ENCODE data around the gene MRPS11. TPM values are rescaled to one million over a fixed set of nuclear protein-coding genes. Genes with fewer than 3 reads are reported as not detected.

The MRPS11 gene
- total and polyA plus RNA-seq, 2 of the 4 experiments (the other 2 are of a cell fraction), result 66.1 to 87.8 TPM

GRCh38 chr15:88506628-88507027 lies 39.1 kb downstream of the MRPS11 start:
- intact Hi-C loops (cut with micrococcal nuclease) (no loop called here), in situ Hi-C loops (cut with MboI; ENCODE audit: low sequenced_read_pairs) (no loop called here), dilution Hi-C loops (cut with HindIII; ENCODE audit: low sequenced_read_pairs, unreplicated experiment) (no loop called here)
- Histone ChIP-seq H3K27ac (ENCODE audit: insufficient read depth, low read length) (no peak overlapping the region), H3K4me1 (ENCODE audit: control insufficient read depth, insufficient read depth, low read length) (no peaks in the 10 kb centered on the region), H3K27me3 (ENCODE audit: control insufficient read depth, insufficient read depth, low read length) (no peaks in the 10 kb centered on the region), H3K4me3 (ENCODE audit: insufficient read depth, low read depth, low read length) (no peak overlapping the region), H2AK5ac (ENCODE audit: low read depth, low read length) (no peak overlapping the region), H2AK9ac (replicated peaks; ENCODE audit: low read depth, low read length, poor library complexity) (no peak overlapping the region), H3K18ac (ENCODE audit: low read depth, low read length) (no peak overlapping the region), H3K4ac (ENCODE audit: low read depth, low read length) (no peak overlapping the region), H3K56ac (ENCODE audit: extremely low read depth, insufficient read depth, low read length) (no peak overlapping the region), H3K9me1 (ENCODE audit: insufficient read depth, low read length) (no peaks in the 10 kb centered on the region; the same call in 1 of the 2 replicates), H3K79me1 (ENCODE audit: low read depth in 1 of 2, low read length in 2 of 2) (peaks cover 0 to 4% of the 10 kb centered on the region in 2 experiments; a peak in 1 of 4 replicates), H2BK20ac (ENCODE audit: low read depth, low read length) (no peak overlapping the region), H3K4me2 (ENCODE audit: low read depth, low read length) (no peak overlapping the region), H4K8ac (ENCODE audit: low read depth in 2 of 2, low read length in 2 of 2) (no peak overlapping the region), H3K9ac (ENCODE audit: low read depth, low read length) (no peak overlapping the region), H3K14ac (replicated peaks; ENCODE audit: low read depth, low read length) (no peak overlapping the region), H3K9me3 (ENCODE audit: control insufficient read depth, insufficient read depth, low read length) (no peaks in the 10 kb centered on the region), H2BK120ac (ENCODE audit: low read depth, low read length) (no peak overlapping the region), H2AFZ (replicated peaks; ENCODE audit: low read length, poor library complexity) (no peak overlapping the region), H3K23ac (ENCODE audit: low read depth, low read length) (no peak overlapping the region), H4K5ac (ENCODE audit: low read depth, low read length) (no peak overlapping the region), H2BK15ac (ENCODE audit: low read depth, low read length) (no peak overlapping the region), H3K36me3 (ENCODE audit: control insufficient read depth, insufficient read depth, low read length) (peaks cover 4% of the 10 kb centered on the region), H4K91ac (ENCODE audit: insufficient read depth, low read depth, low read length) (no peak overlapping the region), H2BK5ac (ENCODE audit: low read depth, low read length, poor library complexity, severe bottlenecking) (no peak overlapping the region), H4K20me1 (ENCODE audit: insufficient read depth, low read length) (no peaks in the 10 kb centered on the region)
- POLR2A ChIA-PET (ENCODE audit: unreplicated experiment), result no interaction called here
- CTCF ChIA-PET, result interaction anchor here (0.6 kb wide), 1 partner anchor 39 kb away, joined by 3 read pairs; no protein-coding TSS in a partner anchor
- ATAC-seq (ENCODE audit: low read depth) (no peak), DNase-seq (no peak)
- BruUV-seq (replicated peaks), result no TSS peak
- TF ChIP-seq MXI1 (IDR thresholded peaks at IDR 0.05; ENCODE audit: borderline replicate concordance, low read depth, low read length), result no peak
- TF ChIP-seq FOS (IDR thresholded peaks at IDR 0.05; ENCODE audit: low read depth, low read length), result no peak
- TF ChIP-seq ELK1 (IDR thresholded peaks at IDR 0.05; ENCODE audit: borderline replicate concordance, low read depth, low read length), result no peak
- no peak for TF ChIP-seq CEBPB (IDR thresholded peaks at IDR 0.05; ENCODE audit: low read depth, low read length)
- TF ChIP-seq SMC3 (IDR thresholded peaks at IDR 0.05; ENCODE audit: low read depth, low read length), result no peak
- TF ChIP-seq RFX5 (IDR thresholded peaks at IDR 0.05; ENCODE audit: low read depth, low read length), result no peak

All from IMR-90 (cell line).